Spleen (tissue), 7 donors: ENCODE results near the gene NR2E3.

Source experiments
- POLR2A ChIP-seq, 3 donors: fragments of 450-650 bp; IDR thresholded peaks; one replicate each; pipeline ENCODE4 v1.5.1; 2017; ENCODE audit warnings: antibody characterized with exemption in 3 of 3, mild to moderate bottlenecking in 1 of 3
- POLR2AphosphoS5 ChIP-seq, 3 donors: sonication (generic); formaldehyde crosslinking; IDR thresholded peaks; one replicate each; pipeline ENCODE4 v1.5.1; 2017; ENCODE audit warnings: antibody characterized with exemption in 3 of 3
- TF ChIP-seq, protein P1 (sequence below), 11 experiments: fragments of 200-600 bp in 7 of 11; fragments of 450-650 bp in 4 of 11; sonication (generic) in 4 of 11; IDR thresholded peaks in 8 of 11; conservative IDR thresholded peaks in 3 of 11; 1 replicate in 7 of 11; 2 replicates in 4 of 11; pipeline versions ENCODE4 v1.4.0 to v1.8.0; 2016 to 2021; ENCODE audit warnings: antibody characterized with exemption in 11 of 11, inconsistent platforms in 4 of 11, mild to moderate bottlenecking in 1 of 11
- donor health status: DM: no; HTN: no; CAD: no; lungs with moderate emphysema.
- donor health status: DM: no; HTN: no; CAD: no.
- donor health status: DM: no; HTN: no; CAD: no.

- TF ChIP-seq, protein P1, sequence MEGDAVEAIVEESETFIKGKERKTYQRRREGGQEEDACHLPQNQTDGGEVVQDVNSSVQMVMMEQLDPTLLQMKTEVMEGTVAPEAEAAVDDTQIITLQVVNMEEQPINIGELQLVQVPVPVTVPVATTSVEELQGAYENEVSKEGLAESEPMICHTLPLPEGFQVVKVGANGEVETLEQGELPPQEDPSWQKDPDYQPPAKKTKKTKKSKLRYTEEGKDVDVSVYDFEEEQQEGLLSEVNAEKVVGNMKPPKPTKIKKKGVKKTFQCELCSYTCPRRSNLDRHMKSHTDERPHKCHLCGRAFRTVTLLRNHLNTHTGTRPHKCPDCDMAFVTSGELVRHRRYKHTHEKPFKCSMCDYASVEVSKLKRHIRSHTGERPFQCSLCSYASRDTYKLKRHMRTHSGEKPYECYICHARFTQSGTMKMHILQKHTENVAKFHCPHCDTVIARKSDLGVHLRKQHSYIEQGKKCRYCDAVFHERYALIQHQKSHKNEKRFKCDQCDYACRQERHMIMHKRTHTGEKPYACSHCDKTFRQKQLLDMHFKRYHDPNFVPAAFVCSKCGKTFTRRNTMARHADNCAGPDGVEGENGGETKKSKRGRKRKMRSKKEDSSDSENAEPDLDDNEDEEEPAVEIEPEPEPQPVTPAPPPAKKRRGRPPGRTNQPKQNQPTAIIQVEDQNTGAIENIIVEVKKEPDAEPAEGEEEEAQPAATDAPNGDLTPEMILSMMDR (IDR thresholded peaks at IDR 0.05 in 8 of 11, conservative IDR thresholded peaks at IDR 0.05 in 3 of 11) = no peak
- TF ChIP-seq POLR2A (IDR thresholded peaks at IDR 0.05) = no peak
- no peak for TF ChIP-seq POLR2AphosphoS5 (IDR thresholded peaks at IDR 0.05)
These were observed 11.3 kb downstream of the NR2E3 start for GRCh38 chr15:71821547-71822129.
